ENCODE data around the gene PAX5.
A peak's percentile ranks its signal among the peaks of the same experiment; 100 is the strongest.

The PAX5 gene

GRCh38 chr9:37027582-37028419 is 6.3 kb downstream of the PAX5 start:
- peak; percentile 78 for DNase-seq (ENCODE audit: low read depth)
- no peak overlapping the region for H3K4me3 ChIP-seq (ENCODE audit: control insufficient read depth, low read depth, low read length)
- no peak for TF ChIP-seq CTCF (conservative IDR thresholded peaks at IDR 0.05; ENCODE audit: control insufficient read depth, insufficient read depth, low read depth, low read length)

GRCh38 chr9:37026931-37027581 is 7.0 kb downstream of the PAX5 start:
- no peak for TF ChIP-seq CTCF (conservative IDR thresholded peaks at IDR 0.05; ENCODE audit: control insufficient read depth, insufficient read depth, low read depth, low read length)
- no peak overlapping the region for H3K4me3 ChIP-seq (ENCODE audit: control insufficient read depth, low read depth, low read length)
- DNase-seq (ENCODE audit: low read depth), result no peak

- no peak for TF ChIP-seq CTCF (conservative IDR thresholded peaks at IDR 0.05; ENCODE audit: control insufficient read depth, insufficient read depth, low read depth, low read length)
- no peak for DNase-seq (ENCODE audit: low read depth)
- H3K4me3 ChIP-seq (ENCODE audit: control insufficient read depth, low read depth, low read length), result no peak overlapping the region
These were observed 7.7 kb downstream of the PAX5 start for GRCh38 chr9:37026113-37026930.

GRCh38 chr9:37025823-37026112 is 8.3 kb downstream of the PAX5 start:
- DNase-seq (ENCODE audit: low read depth), result no peak
- no peak overlapping the region for H3K4me3 ChIP-seq (ENCODE audit: control insufficient read depth, low read depth, low read length)

GRCh38 chr9:37025071-37025822 is 8.8 kb downstream of the PAX5 start:
- H3K4me3 ChIP-seq (ENCODE audit: control insufficient read depth, low read depth, low read length), result no peak overlapping the region

More at GRCh38 chr9:37025823-37026112, 8.3 kb downstream of the PAX5 start:
- no peak for TF ChIP-seq CTCF (conservative IDR thresholded peaks at IDR 0.05; ENCODE audit: control insufficient read depth, insufficient read depth, low read depth, low read length)

More at GRCh38 chr9:37025071-37025822, 8.8 kb downstream of the PAX5 start:
- DNase-seq (ENCODE audit: low read depth), result no peak
- TF ChIP-seq CTCF (conservative IDR thresholded peaks at IDR 0.05; ENCODE audit: control insufficient read depth, insufficient read depth, low read depth, low read length), result no peak

Data from fibroblast of mammary gland (primary cell).